DOHH2 (cell line): Measurements from ENCODE around the gene FAM199X.

Experiments used
- EZH2phosphoT487 ChIP-seq: fragments of 200-600 bp; sonication (generic); IDR thresholded peaks from 2 replicates; pipeline ENCODE4 v1.6.1; 2017; ENCODE audit warnings: borderline replicate concordance, mild to moderate bottlenecking, antibody characterized with exemption, low read length, moderate library complexity, mixed read lengths
- TF ChIP-seq, protein P1 (sequence below): fragments of 200-600 bp; sonication (generic); IDR thresholded peaks from one replicate; pipeline ENCODE4 v1.5.1; 2014; ENCODE audit warnings: antibody characterized with exemption, mild to moderate bottlenecking, low read depth, low read length; ENCODE audit not compliant: poor library complexity, severe bottlenecking

DNA sequence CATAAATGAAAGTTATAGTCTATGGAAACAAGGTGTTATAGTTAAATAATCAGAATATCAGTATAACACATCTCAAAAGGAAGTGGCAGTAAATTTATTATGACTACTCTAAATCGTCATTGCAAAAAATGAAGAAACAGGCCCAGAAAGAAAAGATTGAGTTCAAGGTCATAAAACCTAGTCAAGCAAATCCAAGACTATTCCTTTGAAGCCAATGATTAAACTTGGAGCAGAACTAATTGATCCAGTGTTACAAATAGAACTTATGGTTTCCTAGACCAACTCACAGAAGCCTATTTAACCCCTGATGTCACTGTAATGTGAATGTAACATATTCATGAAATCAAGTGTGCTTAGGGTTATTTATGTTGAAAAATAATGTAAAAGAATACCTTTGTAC, 1.9 kb downstream of the FAM199X start:
- TF ChIP-seq EZH2phosphoT487, result no peak
- TF ChIP-seq, protein P1, sequence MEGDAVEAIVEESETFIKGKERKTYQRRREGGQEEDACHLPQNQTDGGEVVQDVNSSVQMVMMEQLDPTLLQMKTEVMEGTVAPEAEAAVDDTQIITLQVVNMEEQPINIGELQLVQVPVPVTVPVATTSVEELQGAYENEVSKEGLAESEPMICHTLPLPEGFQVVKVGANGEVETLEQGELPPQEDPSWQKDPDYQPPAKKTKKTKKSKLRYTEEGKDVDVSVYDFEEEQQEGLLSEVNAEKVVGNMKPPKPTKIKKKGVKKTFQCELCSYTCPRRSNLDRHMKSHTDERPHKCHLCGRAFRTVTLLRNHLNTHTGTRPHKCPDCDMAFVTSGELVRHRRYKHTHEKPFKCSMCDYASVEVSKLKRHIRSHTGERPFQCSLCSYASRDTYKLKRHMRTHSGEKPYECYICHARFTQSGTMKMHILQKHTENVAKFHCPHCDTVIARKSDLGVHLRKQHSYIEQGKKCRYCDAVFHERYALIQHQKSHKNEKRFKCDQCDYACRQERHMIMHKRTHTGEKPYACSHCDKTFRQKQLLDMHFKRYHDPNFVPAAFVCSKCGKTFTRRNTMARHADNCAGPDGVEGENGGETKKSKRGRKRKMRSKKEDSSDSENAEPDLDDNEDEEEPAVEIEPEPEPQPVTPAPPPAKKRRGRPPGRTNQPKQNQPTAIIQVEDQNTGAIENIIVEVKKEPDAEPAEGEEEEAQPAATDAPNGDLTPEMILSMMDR, result no peak
